Mesodermal cell (in vitro differentiated cells): ENCODE data around the gene IFIT3.

Experiments used
- H3K27ac ChIP-seq: 2 replicates; pipeline ENCODE4 v1.7.0; 2013; ENCODE audit warnings: mild to moderate bottlenecking, low read depth, low read length, moderate library complexity; ENCODE audit not compliant: severe bottlenecking
- H3K36me3 ChIP-seq: 2 replicates; pipeline ENCODE4 v1.7.1; 2013; ENCODE audit warnings: mild to moderate bottlenecking, low read length, moderate library complexity; ENCODE audit not compliant: control insufficient read depth, insufficient read depth
- H3K4me1 ChIP-seq: one replicate; pipeline ENCODE4 v1.7.1; 2013; ENCODE audit warnings: mild to moderate bottlenecking, low read length; ENCODE audit not compliant: insufficient read depth, control insufficient read depth, poor library complexity, severe bottlenecking
- H3K4me3 ChIP-seq: 2 replicates; pipeline ENCODE4 v1.7.0; 2013; ENCODE audit warnings: low read length, control low read depth, mild to moderate bottlenecking; ENCODE audit not compliant: insufficient read depth, poor library complexity, severe bottlenecking; ENCODE audit errors: extremely low read depth
- H3K9me3 ChIP-seq: 2 replicates; pipeline ENCODE4 v1.7.1; 2013; ENCODE audit warnings: mild to moderate bottlenecking, low read length, moderate library complexity; ENCODE audit not compliant: control insufficient read depth
- WGBS, 2 experiments: methylation state at CpG; one replicate each; pipeline ENCODE4 v1.1.5; 2013; ENCODE audit warnings: missing lambda C conversion rate in 2 of 2; ENCODE audit not compliant: insufficient coverage in 2 of 2; 5-methylcytosine and 5-hydroxymethylcytosine counted together

The IFIT3 gene

DNA sequence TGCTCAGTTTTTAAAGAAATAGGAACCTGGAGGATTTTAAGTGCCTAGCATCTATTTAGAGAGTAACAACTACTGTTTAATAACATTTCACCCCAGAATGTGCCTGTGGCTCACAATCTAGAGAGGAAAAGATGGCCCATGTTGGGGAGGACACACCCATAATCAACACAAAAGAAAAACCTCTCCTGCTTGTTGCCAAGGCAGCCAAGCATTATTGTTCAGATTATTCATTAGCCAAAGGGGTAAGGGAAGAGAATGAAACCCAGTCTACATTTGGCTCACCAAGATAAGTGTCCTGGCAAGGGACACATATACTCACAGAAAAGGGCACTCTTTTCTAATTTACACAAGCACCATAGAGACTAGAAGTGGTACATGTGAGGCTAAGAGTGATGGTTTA is 32.4 kb downstream of the IFIT3 start:
- Histone ChIP-seq H3K9me3 (no peaks in the 10 kb centered on the region), H3K27ac (no peak overlapping the region), H3K4me3 (no peak overlapping the region), H3K4me1 (peaks cover 3% of the 10 kb centered on the region), H3K36me3 (no peaks in the 10 kb centered on the region)

- H3K36me3 ChIP-seq: no peaks in the 10 kb centered on the region
- no peaks in the 10 kb centered on the region for H3K9me3 ChIP-seq
- H3K4me1 ChIP-seq: peaks cover 3% of the 10 kb centered on the region
- no peak overlapping the region for H3K4me3 ChIP-seq
- H3K27ac ChIP-seq: no peak overlapping the region
Observed at GRCh38 chr10:89362929-89363328, 35.1 kb downstream of the IFIT3 start.

- no peaks in the 10 kb centered on the region for H3K36me3 ChIP-seq
- H3K4me3 ChIP-seq: no peak overlapping the region
- peaks cover 3% of the 10 kb centered on the region for H3K4me1 ChIP-seq
- 92 to 96% methylated on average over 3 of the region's 6 CpGs for WGBS, 2 experiments
- H3K9me3 ChIP-seq: no peaks in the 10 kb centered on the region
- H3K27ac ChIP-seq: no peak overlapping the region
Observed at GRCh38 chr10:89363729-89364442, 36.1 kb downstream of the IFIT3 start.

- no CpG with 5 or more reads among the region's 1 CpG for WGBS, 2 experiments
- Histone ChIP-seq H3K36me3 (no peaks in the 10 kb centered on the region), H3K9me3 (no peaks in the 10 kb centered on the region), H3K4me1 (peaks cover 3% of the 10 kb centered on the region), H3K27ac (no peak overlapping the region), H3K4me3 (no peak overlapping the region)
Observed at GRCh38 chr10:89364531-89364930, 36.7 kb downstream of the IFIT3 start.

DNA sequence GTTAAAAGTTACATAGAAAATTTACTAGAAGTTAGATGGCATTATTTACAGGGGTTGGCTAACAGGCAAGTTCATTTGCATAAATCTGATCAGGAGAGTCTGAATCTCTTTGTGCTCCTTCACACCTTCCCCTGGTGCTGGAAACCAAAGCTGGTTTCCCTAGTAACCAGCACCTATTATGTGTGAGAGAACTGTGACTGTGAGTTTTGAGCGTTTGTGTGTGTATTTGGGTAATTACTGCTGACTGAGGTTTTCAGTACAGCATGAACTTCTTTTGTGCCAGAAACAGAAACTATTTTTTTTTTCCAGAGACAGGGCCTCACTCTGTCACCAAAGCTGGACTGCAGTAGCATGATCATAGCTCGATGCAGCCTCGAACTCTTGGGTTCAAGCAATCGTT is 39.7 kb downstream of the IFIT3 start:
- no peaks in the 10 kb centered on the region for H3K9me3 ChIP-seq
- 68 to 84% methylated on average over 4 of the region's 4 CpGs for WGBS, 2 experiments
- no peaks in the 10 kb centered on the region for H3K36me3 ChIP-seq
- no peak overlapping the region for H3K4me3 ChIP-seq
- peaks cover 3% of the 10 kb centered on the region for H3K4me1 ChIP-seq
- H3K27ac ChIP-seq: peak overlapping the region; percentile 36

- Histone ChIP-seq H3K9me3 (no peaks in the 10 kb centered on the region), H3K4me3 (no peak overlapping the region), H3K4me1 (no peaks in the 10 kb centered on the region), H3K36me3 (no peaks in the 10 kb centered on the region), H3K27ac (no peak overlapping the region)
- WGBS, 2 experiments: no CpG with 5 or more reads among the region's 1 CpG
Observed at GRCh38 chr10:89368129-89368528, 40.3 kb downstream of the IFIT3 start.

GRCh38 chr10:89369156-89370105 is 41.6 kb downstream of the IFIT3 start:
- no peak overlapping the region for H3K27ac ChIP-seq
- WGBS, 2 experiments: 58 to 100% methylated on average over 1 to 2 of the region's 5 CpGs
- H3K9me3 ChIP-seq: no peaks in the 10 kb centered on the region

GRCh38 chr10:89371079-89371478 is 43.3 kb downstream of the IFIT3 start:
- no peak overlapping the region for H3K4me3 ChIP-seq
- no peaks in the 10 kb centered on the region for H3K9me3 ChIP-seq
- no peaks in the 10 kb centered on the region for H3K36me3 ChIP-seq
- H3K4me1 ChIP-seq: no peaks in the 10 kb centered on the region
- H3K27ac ChIP-seq: no peak overlapping the region

More at GRCh38 chr10:89369156-89370105, 41.6 kb downstream of the IFIT3 start:
- Histone ChIP-seq H3K36me3 (no peaks in the 10 kb centered on the region), H3K4me1 (no peaks in the 10 kb centered on the region), H3K4me3 (no peak overlapping the region)

- H3K9me3 ChIP-seq: no peaks in the 10 kb centered on the region
- H3K27ac ChIP-seq: no peak overlapping the region
- no peak overlapping the region for H3K4me3 ChIP-seq
- H3K4me1 ChIP-seq: no peaks in the 10 kb centered on the region
- WGBS, 2 experiments: 100% methylated on average over 3 of the region's 3 CpGs
- H3K36me3 ChIP-seq: no peaks in the 10 kb centered on the region
Observed at GRCh38 chr10:89371987-89372386, 44.2 kb downstream of the IFIT3 start.

DNA sequence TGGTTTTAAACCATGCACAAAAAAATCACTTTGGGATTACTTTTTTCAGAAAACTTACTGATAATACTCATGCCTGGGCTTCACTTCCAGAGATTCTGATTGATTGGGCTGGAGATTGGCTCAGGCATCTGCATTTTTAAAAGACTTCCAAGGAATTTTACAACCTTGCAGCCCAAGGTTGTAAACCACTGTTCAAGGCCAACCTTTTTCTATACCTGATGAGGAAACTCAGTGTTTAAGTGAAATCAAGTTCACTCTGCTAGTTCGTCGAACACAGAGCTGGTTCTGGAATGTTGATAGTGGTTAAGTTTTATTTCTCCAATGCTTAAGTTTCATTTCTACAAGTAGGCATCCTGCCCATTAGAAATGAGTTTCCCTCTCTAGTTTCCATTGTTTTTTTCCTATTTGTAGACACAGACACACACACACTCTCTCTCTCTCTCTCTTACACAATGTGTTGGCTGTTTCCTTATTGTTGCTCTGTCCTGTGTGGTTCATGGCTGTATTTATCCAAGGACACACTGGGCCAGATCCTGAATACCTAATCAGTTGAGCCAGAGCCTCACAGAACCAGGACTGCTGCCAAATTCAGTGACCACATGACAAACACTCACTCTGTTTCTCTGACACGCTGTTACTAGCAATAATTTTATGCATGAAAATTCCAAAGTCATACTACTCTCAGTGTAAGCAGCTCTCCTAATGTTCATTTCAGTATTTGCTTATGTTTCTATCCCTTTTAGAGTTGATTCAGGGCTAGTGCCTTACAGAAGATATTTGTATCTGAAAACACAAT is 46.3 kb downstream of the IFIT3 start:
- Histone ChIP-seq H3K36me3 (no peaks in the 10 kb centered on the region), H3K4me1 (no peaks in the 10 kb centered on the region), H3K4me3 (no peak overlapping the region), H3K9me3 (no peaks in the 10 kb centered on the region), H3K27ac (no peak overlapping the region)
- WGBS, 2 experiments: 80 to 100% methylated on average over 1 of the region's 3 CpGs
